ENCODE measurements around the gene CBLN1. TPM values are rescaled to one million over a fixed set of nuclear protein-coding genes. Genes with fewer than 3 reads are reported as not detected.

The CBLN1 gene
- total RNA-seq, 4 donors from 2014 or later: 0.49 TPM; not detected in 3

GRCh38 chr16:49292413-49292812, 10.8 kb upstream of the CBLN1 start:
- TF ChIP-seq POLR2A (IDR thresholded peaks at IDR 0.05): no peak
- TF ChIP-seq CTCF (IDR thresholded peaks at IDR 0.05): no peak
- no peak for TF ChIP-seq POLR2AphosphoS5 (IDR thresholded peaks at IDR 0.05)
- no peak for TF ChIP-seq EP300 (IDR thresholded peaks at IDR 0.05)
- DNase-seq (ENCODE audit: low spot score in 2 of 2): no peak
- Histone ChIP-seq H3K9me3 (no peaks in the 10 kb centered on the region), H3K4me3 (no peak overlapping the region), H3K36me3 (no peaks in the 10 kb centered on the region), H3K27me3 (peaks cover 17% of the 10 kb centered on the region), H3K4me1 (no peaks in the 10 kb centered on the region), H3K27ac (no peak overlapping the region)
- WGBS: 60% methylated on average over 2 of the region's 2 CpGs

- Histone ChIP-seq H3K27ac (no peak overlapping the region), H3K4me3 (no peak overlapping the region), H3K4me1 (peaks cover 14% of the 10 kb centered on the region), H3K36me3 (no peaks in the 10 kb centered on the region), H3K9me3 (no peaks in the 10 kb centered on the region), H3K27me3 (peaks cover 58% of the 10 kb centered on the region)
- 44% methylated on average over 3 of the region's 3 CpGs for WGBS
- no peak for DNase-seq (ENCODE audit: low spot score in 2 of 2)
- TF ChIP-seq CTCF (IDR thresholded peaks at IDR 0.05) (no peak), POLR2AphosphoS5 (IDR thresholded peaks at IDR 0.05) (no peak), EP300 (IDR thresholded peaks at IDR 0.05) (no peak), POLR2A (IDR thresholded peaks at IDR 0.05) (no peak)
These were observed 5.9 kb upstream of the CBLN1 start for GRCh38 chr16:49287572-49287971.

GRCh38 chr16:49284962-49285361, 3.3 kb upstream of the CBLN1 start:
- no peak for TF ChIP-seq CTCF (IDR thresholded peaks at IDR 0.05)
- no peak for TF ChIP-seq POLR2AphosphoS5 (IDR thresholded peaks at IDR 0.05)
- TF ChIP-seq EP300 (IDR thresholded peaks at IDR 0.05): no peak
- TF ChIP-seq POLR2A (IDR thresholded peaks at IDR 0.05): no peak
- Histone ChIP-seq H3K9me3 (no peaks in the 10 kb centered on the region), H3K36me3 (no peaks in the 10 kb centered on the region), H3K27me3 (peaks cover 84% of the 10 kb centered on the region), H3K4me3 (no peak overlapping the region), H3K27ac (no peak overlapping the region), H3K4me1 (peaks cover 38% of the 10 kb centered on the region)
- 56% methylated on average over 4 of the region's 4 CpGs for WGBS
- DNase-seq (ENCODE audit: low spot score in 2 of 2): no peak

GRCh38 chr16:49283376-49284049, 1.9 kb upstream of the CBLN1 start:
- 2% methylated on average over 21 of the region's 25 CpGs for WGBS
- no peak for TF ChIP-seq CTCF (IDR thresholded peaks at IDR 0.05)
- TF ChIP-seq EP300 (IDR thresholded peaks at IDR 0.05): no peak
- TF ChIP-seq POLR2AphosphoS5 (IDR thresholded peaks at IDR 0.05): no peak
- TF ChIP-seq POLR2A (IDR thresholded peaks at IDR 0.05): no peak
- no peaks in the 10 kb centered on the region for H3K9me3 ChIP-seq
- no peaks in the 10 kb centered on the region for H3K36me3 ChIP-seq
- no peak for DNase-seq (ENCODE audit: low spot score in 2 of 2)
- peak overlapping the region; percentile 45 for H3K4me3 ChIP-seq
- peaks cover 44% of the 10 kb centered on the region for H3K4me1 ChIP-seq
- no peak overlapping the region for H3K27ac ChIP-seq
- peaks cover 90% of the 10 kb centered on the region for H3K27me3 ChIP-seq

- Histone ChIP-seq H3K27ac (no peak overlapping the region), H3K4me3 (peak overlapping the region; percentile 45), H3K36me3 (no peaks in the 10 kb centered on the region), H3K4me1 (peaks cover 50% of the 10 kb centered on the region), H3K9me3 (no peaks in the 10 kb centered on the region), H3K27me3 (peaks cover 95% of the 10 kb centered on the region)
- DNase-seq (ENCODE audit: low spot score in 2 of 2): no peak
- TF ChIP-seq CTCF (IDR thresholded peaks at IDR 0.05) (no peak), POLR2AphosphoS5 (IDR thresholded peaks at IDR 0.05) (no peak), EP300 (IDR thresholded peaks at IDR 0.05) (no peak), POLR2A (IDR thresholded peaks at IDR 0.05) (no peak)
- under 1% methylated on average over 27 of the region's 49 CpGs for WGBS
These were observed 1.2 kb upstream of the CBLN1 start for GRCh38 chr16:49282690-49283375.

All from suprapubic skin (tissue), 4 donors.